HepG2 (cell line): ENCODE measurements around the gene CYP2C8. TPM values are rescaled to one million over a fixed set of nuclear protein-coding genes. Genes with fewer than 3 reads are reported as not detected.

Experiments used
- EED ChIP-seq: sonication (generic); formaldehyde crosslinking; IDR thresholded peaks from 2 replicates; pipeline ENCODE4 v1.5.0; 2020; ENCODE audit warnings: mild to moderate bottlenecking, missing genetic modification reagents
- FOXA3 ChIP-seq: IDR thresholded peaks from 2 replicates; pipeline ENCODE4 v1.6.1; 2016; ENCODE audit warnings: missing genetic modification reagents, missing compliant biosample characterization
- GATAD2A ChIP-seq: IDR thresholded peaks from 2 replicates; pipeline ENCODE4 v1.6.1; 2016
- HOMEZ ChIP-seq: IDR thresholded peaks from 2 replicates; pipeline ENCODE4 v1.6.1; 2016; ENCODE audit warnings: low read depth
- MED1 ChIP-seq: sonication (generic); formaldehyde crosslinking; IDR thresholded peaks from 2 replicates; pipeline ENCODE4 v1.4.0; 2020; ENCODE audit warnings: missing genetic modification reagents
- MTF1 ChIP-seq: sonication (generic); formaldehyde crosslinking; IDR thresholded peaks from 2 replicates; pipeline ENCODE4 v1.5.0; 2020; ENCODE audit warnings: missing genetic modification reagents
- NFYC ChIP-seq: IDR thresholded peaks from 2 replicates; pipeline ENCODE4 v1.6.1; 2016; ENCODE audit warnings: missing genetic modification reagents, missing compliant biosample characterization
- SAFB2 ChIP-seq: sonication (generic); formaldehyde crosslinking; IDR thresholded peaks from 2 replicates; pipeline ENCODE4 v1.5.1; 2020; ENCODE audit warnings: missing genetic modification reagents, low read depth, mild to moderate bottlenecking, borderline replicate concordance
- ZFP90 ChIP-seq: sonication (generic); formaldehyde crosslinking; IDR thresholded peaks from 2 replicates; pipeline ENCODE4 v1.8.0; 2022; ENCODE audit warnings: missing genetic modification reagents, mild to moderate bottlenecking, inconsistent platforms, borderline replicate concordance
- ZNF12 ChIP-seq: sonication (generic); formaldehyde crosslinking; IDR thresholded peaks from 2 replicates; pipeline ENCODE4 v1.5.0; 2020; ENCODE audit warnings: missing genetic modification reagents
- ZNF143 ChIP-seq: sonication (generic); formaldehyde crosslinking; IDR thresholded peaks from 2 replicates; pipeline ENCODE4 v1.4.0; 2020; ENCODE audit warnings: missing genetic modification reagents
- ZNF614 ChIP-seq: IDR thresholded peaks from 2 replicates; pipeline ENCODE4 v1.6.1; 2018; ENCODE audit warnings: missing biosample characterization, missing genetic modification reagents, inconsistent platforms, borderline replicate concordance
- ZNF883 ChIP-seq: sonication (generic); formaldehyde crosslinking; IDR thresholded peaks from 2 replicates; pipeline ENCODE4 v1.5.1; 2020; ENCODE audit warnings: mild to moderate bottlenecking, missing genetic modification reagents; ENCODE audit errors: not compliant biosample characterization
- polyA plus RNA-seq, 8 experiments: library from polyadenylated mRNA; depleted of rRNA in 3 of 8; stranded (reverse) in 7 of 8; unstranded in 1 of 8; fragments of >200 nt; fragmentation: Illumina TruSeq in 4 of 8; extraction: Trizol in 4 of 8; gene quantifications; 2 replicates each; pipeline versions ENCODE4 v1.2.1 to v1.2.3, GENCODE V29; 2011 to 2016; ENCODE audit warnings: low read depth in 4 of 8, missing spikeins in 1 of 8, mixed read lengths in 1 of 8; ENCODE audit not compliant: insufficient read depth in 1 of 8
- total RNA-seq, 5 experiments: library from RNA; depleted of rRNA; stranded (reverse); fragments of >200 nt; fragmentation: Illumina TruSeq; extraction: Trizol; gene quantifications; 2 replicates each; pipeline ENCODE4 v1.2.3, GENCODE V29; 2016; ENCODE audit warnings: low read depth in 1 of 5
- TF ChIP-seq, protein P1 (sequence below): sonication (generic); formaldehyde crosslinking; conservative IDR thresholded peaks from 2 replicates; pipeline ENCODE4 v1.4.0; 2020; ENCODE audit warnings: missing genetic modification reagents
- TF ChIP-seq, protein P2 (sequence below): IDR thresholded peaks from 2 replicates; pipeline ENCODE4 v1.4.0; 2020; ENCODE audit warnings: mild to moderate bottlenecking, missing genetic modification reagents
- TF ChIP-seq, protein P3 (sequence below): fragments of 450-650 bp; IDR thresholded peaks from 2 replicates; pipeline ENCODE4 v1.6.1; 2017; ENCODE audit warnings: mild to moderate bottlenecking
- TF ChIP-seq, protein P4 (sequence below): sonication (generic); formaldehyde crosslinking; IDR thresholded peaks from 2 replicates; pipeline ENCODE4 v1.5.0; 2020; ENCODE audit warnings: missing genetic modification reagents

CYP2C8 gene
- total and polyA plus RNA-seq, 2 of the 13 experiments (the other 11 are each of a cell fraction or from before 2014, with no cell fraction given): 0.09 to 0.15 TPM

GRCh38 chr10:95097805-95098204, 28.5 kb upstream of the CYP2C8 start (continued):
- no peak for TF ChIP-seq ZNF614 (CRISPR knock-in tag)
- no peak for TF ChIP-seq EED
- TF ChIP-seq, protein P1, sequence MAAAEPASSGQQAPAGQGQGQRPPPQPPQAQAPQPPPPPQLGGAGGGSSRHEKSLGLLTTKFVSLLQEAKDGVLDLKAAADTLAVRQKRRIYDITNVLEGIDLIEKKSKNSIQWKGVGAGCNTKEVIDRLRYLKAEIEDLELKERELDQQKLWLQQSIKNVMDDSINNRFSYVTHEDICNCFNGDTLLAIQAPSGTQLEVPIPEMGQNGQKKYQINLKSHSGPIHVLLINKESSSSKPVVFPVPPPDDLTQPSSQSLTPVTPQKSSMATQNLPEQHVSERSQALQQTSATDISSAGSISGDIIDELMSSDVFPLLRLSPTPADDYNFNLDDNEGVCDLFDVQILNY: no peak
- TF ChIP-seq, protein P2, sequence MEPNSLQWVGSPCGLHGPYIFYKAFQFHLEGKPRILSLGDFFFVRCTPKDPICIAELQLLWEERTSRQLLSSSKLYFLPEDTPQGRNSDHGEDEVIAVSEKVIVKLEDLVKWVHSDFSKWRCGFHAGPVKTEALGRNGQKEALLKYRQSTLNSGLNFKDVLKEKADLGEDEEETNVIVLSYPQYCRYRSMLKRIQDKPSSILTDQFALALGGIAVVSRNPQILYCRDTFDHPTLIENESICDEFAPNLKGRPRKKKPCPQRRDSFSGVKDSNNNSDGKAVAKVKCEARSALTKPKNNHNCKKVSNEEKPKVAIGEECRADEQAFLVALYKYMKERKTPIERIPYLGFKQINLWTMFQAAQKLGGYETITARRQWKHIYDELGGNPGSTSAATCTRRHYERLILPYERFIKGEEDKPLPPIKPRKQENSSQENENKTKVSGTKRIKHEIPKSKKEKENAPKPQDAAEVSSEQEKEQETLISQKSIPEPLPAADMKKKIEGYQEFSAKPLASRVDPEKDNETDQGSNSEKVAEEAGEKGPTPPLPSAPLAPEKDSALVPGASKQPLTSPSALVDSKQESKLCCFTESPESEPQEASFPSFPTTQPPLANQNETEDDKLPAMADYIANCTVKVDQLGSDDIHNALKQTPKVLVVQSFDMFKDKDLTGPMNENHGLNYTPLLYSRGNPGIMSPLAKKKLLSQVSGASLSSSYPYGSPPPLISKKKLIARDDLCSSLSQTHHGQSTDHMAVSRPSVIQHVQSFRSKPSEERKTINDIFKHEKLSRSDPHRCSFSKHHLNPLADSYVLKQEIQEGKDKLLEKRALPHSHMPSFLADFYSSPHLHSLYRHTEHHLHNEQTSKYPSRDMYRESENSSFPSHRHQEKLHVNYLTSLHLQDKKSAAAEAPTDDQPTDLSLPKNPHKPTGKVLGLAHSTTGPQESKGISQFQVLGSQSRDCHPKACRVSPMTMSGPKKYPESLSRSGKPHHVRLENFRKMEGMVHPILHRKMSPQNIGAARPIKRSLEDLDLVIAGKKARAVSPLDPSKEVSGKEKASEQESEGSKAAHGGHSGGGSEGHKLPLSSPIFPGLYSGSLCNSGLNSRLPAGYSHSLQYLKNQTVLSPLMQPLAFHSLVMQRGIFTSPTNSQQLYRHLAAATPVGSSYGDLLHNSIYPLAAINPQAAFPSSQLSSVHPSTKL (CRISPR knock-in tag): peak; percentile 54
- TF ChIP-seq ZNF883 (CRISPR knock-in tag): no peak
- no peak for TF ChIP-seq MTF1
- peak; percentile 29; the same call in 1 of the 2 replicates for TF ChIP-seq HOMEZ (CRISPR knock-in tag)
- no peak for TF ChIP-seq ZFP90 (CRISPR knock-in tag)
- TF ChIP-seq ZNF12 (CRISPR knock-in tag): no peak
- TF ChIP-seq NFYC (CRISPR knock-in tag): no peak
- no peak for TF ChIP-seq SAFB2 (CRISPR knock-in tag)
- peak; percentile 69 for TF ChIP-seq FOXA3
- 0 out of 2 replicates have a peak, but pooled peaks have one; percentile 24 for TF ChIP-seq MED1 (CRISPR knock-in tag)
- TF ChIP-seq, protein P3, sequence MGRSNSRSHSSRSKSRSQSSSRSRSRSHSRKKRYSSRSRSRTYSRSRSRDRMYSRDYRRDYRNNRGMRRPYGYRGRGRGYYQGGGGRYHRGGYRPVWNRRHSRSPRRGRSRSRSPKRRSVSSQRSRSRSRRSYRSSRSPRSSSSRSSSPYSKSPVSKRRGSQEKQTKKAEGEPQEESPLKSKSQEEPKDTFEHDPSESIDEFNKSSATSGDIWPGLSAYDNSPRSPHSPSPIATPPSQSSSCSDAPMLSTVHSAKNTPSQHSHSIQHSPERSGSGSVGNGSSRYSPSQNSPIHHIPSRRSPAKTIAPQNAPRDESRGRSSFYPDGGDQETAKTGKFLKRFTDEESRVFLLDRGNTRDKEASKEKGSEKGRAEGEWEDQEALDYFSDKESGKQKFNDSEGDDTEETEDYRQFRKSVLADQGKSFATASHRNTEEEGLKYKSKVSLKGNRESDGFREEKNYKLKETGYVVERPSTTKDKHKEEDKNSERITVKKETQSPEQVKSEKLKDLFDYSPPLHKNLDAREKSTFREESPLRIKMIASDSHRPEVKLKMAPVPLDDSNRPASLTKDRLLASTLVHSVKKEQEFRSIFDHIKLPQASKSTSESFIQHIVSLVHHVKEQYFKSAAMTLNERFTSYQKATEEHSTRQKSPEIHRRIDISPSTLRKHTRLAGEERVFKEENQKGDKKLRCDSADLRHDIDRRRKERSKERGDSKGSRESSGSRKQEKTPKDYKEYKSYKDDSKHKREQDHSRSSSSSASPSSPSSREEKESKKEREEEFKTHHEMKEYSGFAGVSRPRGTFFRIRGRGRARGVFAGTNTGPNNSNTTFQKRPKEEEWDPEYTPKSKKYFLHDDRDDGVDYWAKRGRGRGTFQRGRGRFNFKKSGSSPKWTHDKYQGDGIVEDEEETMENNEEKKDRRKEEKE: no peak
- no peak for TF ChIP-seq ZNF143 (CRISPR knock-in tag)
- TF ChIP-seq, protein P4, sequence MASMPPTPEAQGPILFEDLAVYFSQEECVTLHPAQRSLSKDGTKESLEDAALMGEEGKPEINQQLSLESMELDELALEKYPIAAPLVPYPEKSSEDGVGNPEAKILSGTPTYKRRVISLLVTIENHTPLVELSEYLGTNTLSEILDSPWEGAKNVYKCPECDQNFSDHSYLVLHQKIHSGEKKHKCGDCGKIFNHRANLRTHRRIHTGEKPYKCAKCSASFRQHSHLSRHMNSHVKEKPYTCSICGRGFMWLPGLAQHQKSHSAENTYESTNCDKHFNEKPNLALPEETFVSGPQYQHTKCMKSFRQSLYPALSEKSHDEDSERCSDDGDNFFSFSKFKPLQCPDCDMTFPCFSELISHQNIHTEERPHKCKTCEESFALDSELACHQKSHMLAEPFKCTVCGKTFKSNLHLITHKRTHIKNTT: no peak
- peak; percentile 38; the same call in 1 of the 2 replicates for TF ChIP-seq GATAD2A (CRISPR knock-in tag)
